IMR-90 (cell line): Measurements from ENCODE around the gene LMLN. TPM values are rescaled to one million over a fixed set of nuclear protein-coding genes. Genes with fewer than 3 reads are reported as not detected.

Source experiments
- microRNA-seq, 2 experiments: library from miRNA; stranded (forward) in 1 of 2; unstranded in 1 of 2; fragments of 10-50 nt in 1 of 2; fragments of <30 nt in 1 of 2; gene quantifications in 1 of 2; microRNA quantifications in 1 of 2; one replicate each; pipeline versions ENCODE3 to v1.1.0; 2013 to 2020; ENCODE audit not compliant: insufficient read depth in 1 of 2, insufficient read length in 1 of 2, unreplicated experiment in 1 of 2
- polyA plus RNA-seq, 3 experiments: library from polyadenylated mRNA; depleted of rRNA; stranded (reverse); fragments of >200 nt; gene quantifications; 2 replicates each; pipeline ENCODE4 v1.2.3, GENCODE V29; 2012; ENCODE audit warnings: low replicate concordance in 1 of 3
- small RNA-seq, 5 experiments: library from RNA; depleted of rRNA; stranded (forward); fragments of <200 nt; gene quantifications; one replicate each; pipeline ENCODE3, GENCODE V24; 2012
- total RNA-seq: library from RNA; depleted of rRNA; stranded (reverse); fragments of >200 nt; gene quantifications from 2 replicates; pipeline ENCODE4 v1.2.3, GENCODE V29; 2012; rRNA removed

The LMLN gene
- total and polyA plus RNA-seq, 2 of the 4 experiments (the other 2 are of a cell fraction), result 3.3 to 3.9 TPM

Small RNA genes lying within 50 kb of the gene (microRNA-seq; reads per million reads assigned to microRNA genes)
- gene RNU6-621P (ENCODE audit: insufficient read depth, insufficient read length) (not detected), gene RNU6-821P (ENCODE audit: insufficient read depth, insufficient read length) (not detected)

Small RNA genes lying within 50 kb of the gene (small RNA-seq; reads per million reads assigned to genes)
- gene RNU6-621P (0 reads per million in 5 experiments), gene RNU6-821P (0 reads per million in 5 experiments)

Other genes starting within 250 kb of the LMLN start
- 8.3 and 10.8 TPM in 2 replicates for gene RUBCN, start 223.3 kb upstream of the LMLN start, total RNA-seq
- gene RUBCN, start 223.3 kb upstream of the LMLN start, polyA plus RNA-seq (2012; rRNA removed), result 11.8 and 12.6 TPM in 2 replicates
- 50.2 and 67.2 TPM in 2 replicates for gene FYTTD1, start 210.3 kb upstream of the LMLN start, total RNA-seq
- gene FYTTD1, start 210.3 kb upstream of the LMLN start, polyA plus RNA-seq (2012; rRNA removed), result 15.4 and 20.4 TPM in 2 replicates
- 28.5 and 33.1 TPM in 2 replicates for gene LRCH3, start 169.0 kb upstream of the LMLN start, total RNA-seq
- 30.4 and 40.5 TPM in 2 replicates for gene LRCH3, start 169.0 kb upstream of the LMLN start, polyA plus RNA-seq (2012; rRNA removed)
- gene RPL35A, start 10.0 kb upstream of the LMLN start, total RNA-seq, result 804 and 1,064 TPM in 2 replicates
- 906 and 921 TPM in 2 replicates for gene RPL35A, start 10.0 kb upstream of the LMLN start, polyA plus RNA-seq (2012; rRNA removed)